SK-N-SH (cell line): Measurements from ENCODE around the gene PRDX6. TPM values are rescaled to one million over a fixed set of nuclear protein-coding genes. Genes with fewer than 3 reads are reported as not detected.

ENCODE experiments used
- CTCF ChIA-PET: fragments of 300-600, 350-600 bp; formaldehyde crosslinking; extraction: SDS; loops from one replicate; lab custom pipeline; 2021; lab: Yijun Ruan, JAX
- POLR2A ChIA-PET: fragments of 350-600 bp; sonication (Branson Sonifier 250); formaldehyde crosslinking; extraction: SDS; loops from one replicate; lab custom pipeline; 2020; ENCODE audit warnings: antibody characterized with exemption, inconsistent platforms; lab: Yijun Ruan, JAX
- DNase-seq: peaks from one replicate; pipeline ENCODE4 v3.0.0; 2012
- H2AFZ ChIP-seq: fragments of 200-600 bp; sonication (generic); 2 replicates; pipeline ENCODE4 v1.8.1; 2016; ENCODE audit warnings: antibody characterized with exemption, mild to moderate bottlenecking, low read depth
- H3F3A ChIP-seq: fragments of 200-600 bp; sonication (generic); replicated peaks from 2 replicates; pipeline ENCODE3; 2016; ENCODE audit warnings: antibody characterized with exemption, mild to moderate bottlenecking; ENCODE audit not compliant: insufficient read depth
- H3K27ac ChIP-seq, 2 experiments: fragments of 200-500 bp in 1 of 2; fragments of 200-600 bp in 1 of 2; sonication (Bioruptor generic) in 1 of 2; sonication (generic), shearing (Covaris generic) in 1 of 2; 2 replicates each; pipeline versions ENCODE4 v1.5.1 to v1.6.1; 2014 to 2016; ENCODE audit warnings: low read depth in 2 of 2, inconsistent platforms in 1 of 2, low read length in 1 of 2, mild to moderate bottlenecking in 1 of 2, mixed read lengths in 1 of 2
- H3K27me3 ChIP-seq: fragments of 200-600 bp; sonication (generic), shearing (Covaris generic); 2 replicates; pipeline ENCODE4 v1.6.1; 2016; ENCODE audit warnings: mixed run types; ENCODE audit not compliant: insufficient read depth
- H3K36me3 ChIP-seq, 2 experiments: fragments of 200-500 bp in 1 of 2; fragments of 200-600 bp in 1 of 2; sonication (Bioruptor generic) in 1 of 2; sonication (generic) in 1 of 2; replicated peaks in 1 of 2; 2 replicates each; pipeline versions ENCODE3 to v1.5.1; 2014 to 2016; ENCODE audit warnings: low read length in 1 of 2, mild to moderate bottlenecking in 1 of 2; ENCODE audit not compliant: insufficient read depth in 2 of 2, control insufficient read depth in 1 of 2
- H3K4me1 ChIP-seq, 2 experiments: fragments of 200-500 bp in 1 of 2; fragments of 200-600 bp in 1 of 2; sonication (Bioruptor generic) in 1 of 2; sonication (generic), shearing (Covaris generic) in 1 of 2; 2 replicates each; pipeline versions ENCODE4 v1.5.1 to v1.6.1; 2014 to 2016; ENCODE audit warnings: low read depth in 1 of 2, low read length in 1 of 2, mixed run types in 1 of 2; ENCODE audit not compliant: insufficient read depth in 2 of 2, control insufficient read depth in 1 of 2
- H3K4me2 ChIP-seq: fragments of 200-600 bp; sonication (generic), shearing (Covaris generic); 2 replicates; pipeline ENCODE4 v1.6.1; 2017; ENCODE audit warnings: mixed run types
- H3K4me3 ChIP-seq, 2 experiments: fragments of 200-500 bp in 1 of 2; fragments of 200-600 bp in 1 of 2; sonication (Bioruptor generic) in 1 of 2; sonication (generic), shearing (Covaris generic) in 1 of 2; 2 replicates each; pipeline versions ENCODE4 v1.5.1 to v1.8.1; 2014 to 2016; ENCODE audit warnings: low read depth in 2 of 2, inconsistent platforms in 1 of 2, low read length in 1 of 2, mild to moderate bottlenecking in 1 of 2, mixed read lengths in 1 of 2, moderate library complexity in 1 of 2
- H3K79me2 ChIP-seq: fragments of 200-600 bp; sonication (generic); 2 replicates; pipeline ENCODE4 v1.8.1; 2017; ENCODE audit warnings: mild to moderate bottlenecking; ENCODE audit not compliant: insufficient read depth
- H3K9ac ChIP-seq: fragments of 200-600 bp; sonication (generic); 2 replicates; pipeline ENCODE4 v1.6.1; 2017; ENCODE audit warnings: mixed run types
- H3K9me2 ChIP-seq: fragments of 200-600 bp; sonication (generic); 2 replicates; pipeline ENCODE4 v1.6.1; 2017; ENCODE audit warnings: mixed run types
- H3K9me3 ChIP-seq: fragments of 200-600 bp; sonication (generic); 2 replicates; pipeline ENCODE4 v1.6.1; 2017; ENCODE audit warnings: mixed run types, mild to moderate bottlenecking, moderate library complexity
- H4K20me1 ChIP-seq: fragments of 200-600 bp; sonication (generic); 2 replicates; pipeline ENCODE4 v1.6.1; 2017; ENCODE audit warnings: mild to moderate bottlenecking, mixed run types; ENCODE audit not compliant: insufficient read depth
- EZH2phosphoT487 ChIP-seq: fragments of 200-600 bp; sonication (generic); IDR thresholded peaks from 2 replicates; pipeline ENCODE4 v1.6.1; 2017; ENCODE audit warnings: low read depth, mixed run types, mild to moderate bottlenecking, antibody characterized with exemption, moderate library complexity, borderline replicate concordance
- FOXM1 ChIP-seq: IDR thresholded peaks from 2 replicates; pipeline ENCODE4 v1.4.0; 2012; ENCODE audit warnings: low read depth, mild to moderate bottlenecking
- JUND ChIP-seq: IDR thresholded peaks from 2 replicates; pipeline ENCODE4 v1.4.0; 2012
- MXI1 ChIP-seq: IDR thresholded peaks from 2 replicates; pipeline ENCODE4 v1.6.1; 2012; ENCODE audit warnings: mild to moderate bottlenecking, low read depth, low read length, improper control_type of control experiment
- NFIC ChIP-seq: IDR thresholded peaks from 2 replicates; pipeline ENCODE4 v1.4.0; 2012; ENCODE audit warnings: borderline replicate concordance
- PBX3 ChIP-seq: IDR thresholded peaks from 2 replicates; pipeline ENCODE4; 2012
- POLR2AphosphoS5 ChIP-seq: IDR thresholded peaks from 2 replicates; pipeline ENCODE4 v1.6.1; 2012; ENCODE audit warnings: low read depth, low read length
- RAD21 ChIP-seq: IDR thresholded peaks from 2 replicates; pipeline ENCODE4 v1.6.1; 2012; ENCODE audit warnings: mild to moderate bottlenecking, low read length
- RCOR1 ChIP-seq: fragments of 150-350 bp; IDR thresholded peaks from 2 replicates; pipeline ENCODE4 v1.6.1; 2017; ENCODE audit warnings: antibody characterized with exemption, low read length
- RXRA ChIP-seq: IDR thresholded peaks from 2 replicates; pipeline ENCODE4 v1.4.0; 2012; ENCODE audit warnings: low read depth, mild to moderate bottlenecking, borderline replicate concordance
- SMC3 ChIP-seq: IDR thresholded peaks from 2 replicates; pipeline ENCODE4 v1.6.1; 2012; ENCODE audit warnings: low read depth, low read length, improper control_type of control experiment
- TAF1 ChIP-seq: IDR thresholded peaks from 2 replicates; pipeline ENCODE4 v1.6.1; 2012; ENCODE audit warnings: low read depth, mild to moderate bottlenecking, low read length, moderate library complexity, borderline replicate concordance
- YY1 ChIP-seq: IDR thresholded peaks from 2 replicates; pipeline ENCODE4 v1.4.0; 2012; ENCODE audit warnings: low read depth, mild to moderate bottlenecking
- WGBS: methylation state at CpG from one replicate; pipeline ENCODE4 v1.1.6; 2017; ENCODE audit warnings: low lambda C conversion rate; 5-methylcytosine and 5-hydroxymethylcytosine counted together
- polyA plus RNA-seq, 3 experiments: library from polyadenylated mRNA; depleted of rRNA; stranded (reverse); fragments of >200 nt; gene quantifications; 2 replicates each; pipeline ENCODE4 v1.2.3, GENCODE V29; 2012
- TF ChIP-seq, protein P1 (sequence below): IDR thresholded peaks from 2 replicates; pipeline ENCODE4 v1.4.0; 2012; ENCODE audit warnings: low read depth, borderline replicate concordance
- TF ChIP-seq, protein P2 (sequence below): IDR thresholded peaks from 2 replicates; pipeline ENCODE4 v1.4.0; 2012; ENCODE audit warnings: low read depth

PRDX6 gene
- polyA plus RNA-seq, 1 of the 3 experiments (the other 2 are of a cell fraction) = 224 TPM

DNA sequence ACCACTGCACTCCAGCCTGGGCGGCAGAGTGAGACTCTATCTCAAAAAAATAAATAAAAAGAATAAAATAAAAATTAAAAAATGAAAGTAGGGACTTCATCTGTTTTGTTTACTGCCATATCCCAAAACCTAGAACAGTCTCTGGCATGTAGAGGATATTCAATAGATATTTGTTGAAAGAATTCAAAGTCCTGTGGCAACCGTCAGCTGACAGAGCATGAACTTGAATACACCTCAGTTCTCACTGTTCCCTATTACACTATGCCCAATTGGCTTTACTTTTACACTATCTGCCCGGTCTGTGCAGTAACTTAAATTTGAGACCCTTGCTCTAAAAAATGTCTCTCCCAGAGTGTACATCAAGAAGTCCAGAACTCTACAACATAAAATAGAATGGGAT is 46.2 kb downstream of the PRDX6 start (continued):
- TF ChIP-seq, protein P1, sequence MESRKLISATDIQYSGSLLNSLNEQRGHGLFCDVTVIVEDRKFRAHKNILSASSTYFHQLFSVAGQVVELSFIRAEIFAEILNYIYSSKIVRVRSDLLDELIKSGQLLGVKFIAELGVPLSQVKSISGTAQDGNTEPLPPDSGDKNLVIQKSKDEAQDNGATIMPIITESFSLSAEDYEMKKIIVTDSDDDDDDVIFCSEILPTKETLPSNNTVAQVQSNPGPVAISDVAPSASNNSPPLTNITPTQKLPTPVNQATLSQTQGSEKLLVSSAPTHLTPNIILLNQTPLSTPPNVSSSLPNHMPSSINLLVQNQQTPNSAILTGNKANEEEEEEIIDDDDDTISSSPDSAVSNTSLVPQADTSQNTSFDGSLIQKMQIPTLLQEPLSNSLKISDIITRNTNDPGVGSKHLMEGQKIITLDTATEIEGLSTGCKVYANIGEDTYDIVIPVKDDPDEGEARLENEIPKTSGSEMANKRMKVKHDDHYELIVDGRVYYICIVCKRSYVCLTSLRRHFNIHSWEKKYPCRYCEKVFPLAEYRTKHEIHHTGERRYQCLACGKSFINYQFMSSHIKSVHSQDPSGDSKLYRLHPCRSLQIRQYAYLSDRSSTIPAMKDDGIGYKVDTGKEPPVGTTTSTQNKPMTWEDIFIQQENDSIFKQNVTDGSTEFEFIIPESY = no peak

DNA sequence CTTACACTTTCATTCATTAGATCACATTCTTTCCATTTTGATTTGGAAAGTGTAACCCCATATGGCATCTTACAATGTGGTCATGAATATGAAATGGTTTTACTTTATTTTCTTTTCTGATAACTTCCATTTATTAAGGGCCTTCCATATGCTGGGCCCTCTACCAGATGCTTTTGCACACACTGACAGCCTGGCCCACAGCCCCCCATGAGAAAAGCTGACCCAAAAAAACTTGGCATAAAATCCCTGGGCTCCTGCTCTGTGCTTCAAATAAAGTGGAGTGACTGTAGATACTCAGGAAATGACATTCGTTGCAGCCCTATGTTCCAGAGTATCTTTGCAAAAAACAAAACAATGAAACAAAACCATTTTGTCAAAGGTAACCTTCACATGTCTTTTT is 48.8 kb downstream of the PRDX6 start:
- TF ChIP-seq RXRA = no peak
- Histone ChIP-seq H3K4me2 (no peak overlapping the region), H4K20me1 (no peaks in the 10 kb centered on the region), H3F3A (no peaks in the 10 kb centered on the region), H3K79me2 (no peaks in the 10 kb centered on the region), H3K4me3 (no peak overlapping the region), H3K9ac (no peak overlapping the region), H2AFZ (no peak overlapping the region), H3K27ac (no peak overlapping the region), H3K4me1 (no peaks in the 10 kb centered on the region), H3K9me2 (no peaks in the 10 kb centered on the region), H3K27me3 (no peaks in the 10 kb centered on the region), H3K36me3 (no peaks in the 10 kb centered on the region), H3K9me3 (no peaks in the 10 kb centered on the region)
- ChIA-PET POLR2A (no interaction called here), CTCF (no interaction called here)
- DNase-seq = no peak
- WGBS = 44% methylated on average over 1 of the region's 1 CpG

DNA sequence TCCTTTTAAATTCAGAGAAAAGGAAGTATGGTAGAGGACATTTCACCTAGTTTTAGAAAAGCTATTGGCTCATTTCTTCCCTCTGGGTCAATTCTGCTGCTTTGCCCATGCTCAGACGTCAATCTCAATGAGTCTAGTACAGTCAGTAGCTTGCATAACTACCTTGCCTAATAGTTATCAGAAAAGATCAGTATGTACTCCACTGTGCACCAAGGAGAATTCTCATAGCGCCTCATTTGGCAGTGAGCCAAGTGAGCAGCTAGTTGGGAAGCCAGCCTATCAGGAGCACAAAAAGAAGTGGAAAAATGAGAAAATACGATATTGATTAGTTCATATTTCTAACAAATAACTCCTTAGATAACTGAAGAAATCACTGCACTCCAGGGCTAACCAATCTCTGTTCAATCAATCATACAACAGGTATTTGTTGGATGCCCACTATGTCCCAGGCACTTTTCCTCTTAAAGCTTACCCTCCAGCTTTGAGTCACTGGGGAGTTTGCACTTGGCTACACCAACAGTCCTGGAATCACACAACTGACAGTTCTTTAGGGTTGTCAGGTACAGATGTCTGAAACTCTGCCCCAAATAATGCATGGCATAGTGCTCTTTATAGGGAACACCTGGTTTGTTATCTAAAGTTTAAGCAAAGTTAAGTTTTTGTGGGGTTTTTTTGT is 50.2 kb downstream of the PRDX6 start:
- Histone ChIP-seq H4K20me1 (no peaks in the 10 kb centered on the region), H3F3A (no peaks in the 10 kb centered on the region), H3K9ac (no peak overlapping the region), H3K79me2 (no peaks in the 10 kb centered on the region), H3K9me2 (no peaks in the 10 kb centered on the region), H2AFZ (no peak overlapping the region)
- CTCF ChIA-PET = interaction anchor here (0.7 kb wide), 1 partner anchor 232 kb away, joined by 3 read pairs; no protein-coding TSS in a partner anchor
- DNase-seq = peak; percentile 12
- TF ChIP-seq RXRA (no peak), RCOR1 (no peak), NFIC (peak; percentile 60)
- TF ChIP-seq, all 33 proteins: peak for 1
- POLR2A ChIA-PET = no interaction called here
- 27% methylated on average over 3 of the region's 3 CpGs for WGBS
- no peaks in the 10 kb centered on the region for H3K9me3 ChIP-seq
- H3K27ac ChIP-seq = no peak overlapping the region
- no peaks in the 10 kb centered on the region for H3K36me3 ChIP-seq
- no peak overlapping the region for H3K4me3 ChIP-seq
- H3K27me3 ChIP-seq = no peaks in the 10 kb centered on the region
- H3K4me1 ChIP-seq = no peaks in the 10 kb centered on the region; a peak in 1 of 4 replicates
- no peak overlapping the region for H3K4me2 ChIP-seq

- Histone ChIP-seq H3K9me2 (no peaks in the 10 kb centered on the region), H3K27me3 (no peaks in the 10 kb centered on the region), H3F3A (no peaks in the 10 kb centered on the region), H3K4me3 (no peak overlapping the region), H3K4me1 (no peaks in the 10 kb centered on the region; a peak in 1 of 4 replicates), H3K79me2 (no peaks in the 10 kb centered on the region), H3K9ac (no peak overlapping the region), H2AFZ (no peak overlapping the region), H3K4me2 (no peak overlapping the region), H3K9me3 (no peaks in the 10 kb centered on the region), H4K20me1 (no peaks in the 10 kb centered on the region), H3K36me3 (no peaks in the 10 kb centered on the region), H3K27ac (no peak overlapping the region)
- CTCF ChIA-PET = no interaction called here
- POLR2A ChIA-PET = no interaction called here
- WGBS = 92% methylated on average over 4 of the region's 4 CpGs
- DNase-seq = no peak
- TF ChIP-seq EZH2phosphoT487 (no peak), SMC3 (no peak), RCOR1 (no peak), PBX3 (no peak), TAF1 (no peak), FOXM1 (no peak), MXI1 (no peak), RAD21 (no peak), YY1 (no peak), POLR2AphosphoS5 (no peak), JUND (no peak)
- TF ChIP-seq, protein P2, sequence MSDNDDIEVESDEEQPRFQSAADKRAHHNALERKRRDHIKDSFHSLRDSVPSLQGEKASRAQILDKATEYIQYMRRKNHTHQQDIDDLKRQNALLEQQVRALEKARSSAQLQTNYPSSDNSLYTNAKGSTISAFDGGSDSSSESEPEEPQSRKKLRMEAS = no peak
- TF ChIP-seq, protein P1 = no peak
These were observed 52.0 kb downstream of the PRDX6 start for GRCh38 chr1:173529106-173529505.
